HCT116 (cell line): ENCODE results near the gene COX5B. TPM values are rescaled to one million over a fixed set of nuclear protein-coding genes. Genes with fewer than 3 reads are reported as not detected.
"Not testable (repeated sequence)": the region's sequence is repeated elsewhere in the genome, so short reads cannot be mapped to it uniquely, and the experiment has no call there.

ENCODE experiments used
- ATAC-seq: fragments of 200-7000 bp; cut with Tn5 transposase; 2 replicates; pipeline ENCODE4 v1.9.1; 2020; ENCODE audit warnings: mild to moderate bottlenecking, moderate library complexity
- BruUV-seq: library from RNA; stranded (reverse); fragments of 400-500 nt; replicated peaks from 2 replicates; lab custom pipeline; 2021; lab: Mats Ljungman, UMichigan
- CTCF ChIA-PET: fragments of 300-600 bp; sonication (Branson Sonifier 250); formaldehyde crosslinking; loops from one replicate; lab custom pipeline; 2021; ENCODE audit warnings: antibody characterized with exemption; lab: Charles Lee
- POLR2A ChIA-PET: fragments of 300-600, 350-600 bp; sonication (Branson Sonifier 250); formaldehyde crosslinking; loops from one replicate; lab custom pipeline; 2021; ENCODE audit warnings: antibody characterized with exemption; lab: Charles Lee
- RAD21 ChIA-PET, 2 experiments: fragments of 300-600 bp; sonication (Branson Sonifier 250); formaldehyde crosslinking; loops; one replicate each; lab custom pipeline; 2023; ENCODE audit warnings: low total read pairs in 2 of 2; ENCODE audit not compliant: uncharacterized antibody in 2 of 2, unreplicated experiment in 2 of 2, low non-redundant PET in 1 of 2; lab: Charles Lee
- DNase-seq: peaks from one replicate; pipeline ENCODE4 v3.0.0-alpha.2; 2010; ENCODE audit warnings: low read depth, low spot score
- H2AFZ ChIP-seq: fragments of 200-600 bp; shearing (Covaris generic), sonication (generic); 2 replicates; pipeline ENCODE4 v1.6.1; 2017; ENCODE audit warnings: low read depth, mixed run types, mixed read lengths, antibody characterized with exemption, low read length; ENCODE audit not compliant: poor library complexity, severe bottlenecking
- H3K27ac ChIP-seq: 2 replicates; pipeline ENCODE4 v1.5.1; 2012; ENCODE audit warnings: low read depth, low read length
- H3K27me3 ChIP-seq: fragments of 200-600 bp; sonication (generic); 2 replicates; pipeline ENCODE4 v1.6.1; 2016; ENCODE audit warnings: mixed run types, low read length, mixed read lengths; ENCODE audit not compliant: insufficient read depth
- H3K36me3 ChIP-seq, 2 experiments: fragments of 200-500 bp in 1 of 2; fragments of 200-600 bp in 1 of 2; sonication (Bioruptor generic) in 1 of 2; sonication (generic) in 1 of 2; 2 replicates each; pipeline versions ENCODE4 v1.5.1 to v1.6.1; 2014 to 2016; ENCODE audit warnings: low read length in 2 of 2, inconsistent platforms in 1 of 2, mixed read lengths in 1 of 2, mixed run types in 1 of 2; ENCODE audit not compliant: insufficient read depth in 2 of 2, control insufficient read depth in 1 of 2
- H3K4me1 ChIP-seq, 2 experiments: fragments of 200-600 bp in 1 of 2; sonication (generic) in 1 of 2; 2 replicates each; pipeline versions ENCODE4 v1.5.1 to v1.6.1; 2012 to 2017; ENCODE audit warnings: low read length in 2 of 2, inconsistent platforms in 1 of 2, mild to moderate bottlenecking in 1 of 2, mixed read lengths in 1 of 2, mixed run types in 1 of 2, moderate library complexity in 1 of 2; ENCODE audit not compliant: insufficient read depth in 2 of 2, control insufficient read depth in 1 of 2
- H3K4me2 ChIP-seq: fragments of 200-600 bp; sonication (generic); 2 replicates; pipeline ENCODE4 v1.6.1; 2017; ENCODE audit warnings: mixed run types, low read length, mixed read lengths
- H3K4me3 ChIP-seq, 2 experiments: fragments of 200-600 bp in 1 of 2; sonication (generic) in 1 of 2; replicated peaks in 1 of 2; 2 replicates each; pipeline ENCODE4 v1.5.1; 2011 to 2016; ENCODE audit warnings: low read length in 2 of 2, control low read depth in 1 of 2, low read depth in 1 of 2, mild to moderate bottlenecking in 1 of 2, mixed read lengths in 1 of 2, mixed run types in 1 of 2
- H3K79me2 ChIP-seq: fragments of 200-600 bp; sonication (generic); 2 replicates; pipeline ENCODE4 v1.6.1; 2017; ENCODE audit warnings: mild to moderate bottlenecking, mixed run types, low read length, moderate library complexity, mixed read lengths; ENCODE audit not compliant: insufficient read depth
- H3K9ac ChIP-seq: fragments of 200-600 bp; sonication (generic); 2 replicates; pipeline ENCODE4 v1.6.1; 2016; ENCODE audit warnings: low read length, mixed read lengths
- H3K9me2 ChIP-seq: fragments of 200-600 bp; sonication (generic), shearing (Covaris generic); 2 replicates; pipeline ENCODE4 v1.6.1; 2017; ENCODE audit warnings: mixed run types, mild to moderate bottlenecking, moderate library complexity; ENCODE audit not compliant: insufficient read depth
- H3K9me3 ChIP-seq, 2 experiments: fragments of 200-500 bp in 1 of 2; fragments of 200-600 bp in 1 of 2; sonication (Bioruptor generic) in 1 of 2; sonication (generic) in 1 of 2; 2 replicates each; pipeline ENCODE4 v1.6.1; 2014 to 2017; ENCODE audit warnings: low read length in 2 of 2, mixed read lengths in 2 of 2, inconsistent platforms in 1 of 2, low read depth in 1 of 2, mild to moderate bottlenecking in 1 of 2, mixed run types in 1 of 2, moderate library complexity in 1 of 2; ENCODE audit not compliant: control insufficient read depth in 1 of 2, insufficient read depth in 1 of 2
- H4K20me1 ChIP-seq: fragments of 200-600 bp; sonication (generic), shearing (Covaris generic); 2 replicates; pipeline ENCODE4 v1.6.1; 2017; ENCODE audit warnings: mixed run types, mild to moderate bottlenecking, moderate library complexity; ENCODE audit not compliant: insufficient read depth
- CBX3 ChIP-seq: IDR thresholded peaks from 2 replicates; pipeline ENCODE4 v1.6.1; 2012; ENCODE audit warnings: low read depth
- EZH2 ChIP-seq: fragments of 200-600 bp; sonication (generic); IDR thresholded peaks from 2 replicates; pipeline ENCODE4 v1.6.1; 2017; ENCODE audit warnings: antibody characterized with exemption, mixed run types
- EZH2phosphoT487 ChIP-seq: fragments of 200-600 bp; IDR thresholded peaks from 2 replicates; pipeline ENCODE4 v1.6.1; 2018; ENCODE audit warnings: antibody characterized with exemption, borderline replicate concordance
- JUND ChIP-seq: IDR thresholded peaks from 2 replicates; pipeline ENCODE4 v1.6.1; 2012
- POLR2A ChIP-seq: IDR thresholded peaks from 2 replicates; pipeline ENCODE4 v1.7.0; 2011; ENCODE audit warnings: borderline replicate concordance; ENCODE audit not compliant: insufficient read depth, insufficient read length; ENCODE audit errors: extremely low read depth
- POLR2AphosphoS5 ChIP-seq: IDR thresholded peaks from 2 replicates; pipeline ENCODE4 v1.6.1; 2011; ENCODE audit warnings: mild to moderate bottlenecking, low read depth, low read length, moderate library complexity
- SIN3A ChIP-seq: IDR thresholded peaks from 2 replicates; pipeline ENCODE4 v1.6.1; 2012; ENCODE audit warnings: low read depth
- SP1 ChIP-seq: IDR thresholded peaks from 2 replicates; pipeline ENCODE4 v1.6.1; 2012; ENCODE audit warnings: low read depth
- SRF ChIP-seq: IDR thresholded peaks from 2 replicates; pipeline ENCODE4 v1.6.1; 2012; ENCODE audit warnings: low read depth
- TCF7L2 ChIP-seq: IDR thresholded peaks from 2 replicates; pipeline ENCODE4 v1.7.0; 2011; ENCODE audit warnings: borderline replicate concordance, inconsistent platforms; ENCODE audit not compliant: insufficient read depth, insufficient read length; ENCODE audit errors: extremely low read depth
- YY1 ChIP-seq: IDR thresholded peaks from 2 replicates; pipeline ENCODE4 v1.6.1; 2011; ENCODE audit warnings: low read length, low read depth, moderate library complexity, mild to moderate bottlenecking; ENCODE audit not compliant: insufficient replicate concordance; ENCODE audit errors: extremely low read depth
- ZFX ChIP-seq: fragments of 450-650 bp; IDR thresholded peaks from 2 replicates; pipeline ENCODE4 v1.6.1; 2017
- ZNF274 ChIP-seq: fragments of 200-500 bp; sonication (Bioruptor generic); IDR thresholded peaks from 2 replicates; pipeline ENCODE4 v1.6.1; 2014; ENCODE audit warnings: mild to moderate bottlenecking, low read depth, low read length, inconsistent platforms
- intact Hi-C: fragments of 100-400 bp; cut with micrococcal nuclease; formaldehyde crosslinking; loops from 2 replicates; pipeline ENCODE4 v1.10.0; 2022
- total RNA-seq: library from RNA; stranded (reverse); gene quantifications from one replicate; pipeline ENCODE4 v1.2.1, GENCODE V29; 2021; ENCODE audit not compliant: unreplicated experiment
- TF ChIP-seq, protein P1 (sequence below): IDR thresholded peaks from 2 replicates; pipeline ENCODE4 v1.6.1; 2012
- TF ChIP-seq, protein P2 (sequence below): IDR thresholded peaks from 2 replicates; pipeline ENCODE4 v1.6.1; 2012

The COX5B gene
- total RNA-seq, 1 experiment from 2014 or later, result 283 TPM

DNA sequence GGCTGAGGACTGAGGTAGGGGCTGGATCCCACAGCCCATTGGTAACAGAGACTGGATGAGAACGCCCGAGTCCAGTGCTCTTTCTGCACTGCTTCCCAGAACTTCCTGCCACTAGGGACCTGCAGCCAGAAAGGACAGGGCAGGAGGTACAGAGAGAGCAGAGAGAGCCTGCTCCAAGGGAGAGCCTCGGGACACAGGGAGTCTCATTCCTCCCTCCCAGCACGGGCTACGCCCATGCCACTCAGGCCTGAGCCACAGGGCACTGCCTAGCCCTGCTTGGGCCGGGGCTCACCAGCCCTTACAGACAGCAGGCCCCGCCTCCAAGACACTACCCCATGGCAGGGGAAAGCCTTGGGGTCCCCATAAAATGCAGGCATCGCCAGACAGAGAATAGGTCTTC lies 30.1 kb upstream of the COX5B start:
- RAD21 ChIA-PET, DNase-seq, H3K4me1 ChIP-seq, H3K36me3 ChIP-seq, H4K20me1 ChIP-seq, H3K9me3 ChIP-seq, BruUV-seq, H2AFZ ChIP-seq, H3K4me2 ChIP-seq, H3K4me3 ChIP-seq, H3K27ac ChIP-seq, intact Hi-C loops, POLR2A ChIA-PET, H3K9ac ChIP-seq, H3K79me2 ChIP-seq, CTCF ChIA-PET, H3K9me2 ChIP-seq, H3K27me3 ChIP-seq: not testable (repeated sequence)
- ATAC-seq, result 0 out of 2 replicates have a peak, but pooled peaks have one; percentile 29

DNA sequence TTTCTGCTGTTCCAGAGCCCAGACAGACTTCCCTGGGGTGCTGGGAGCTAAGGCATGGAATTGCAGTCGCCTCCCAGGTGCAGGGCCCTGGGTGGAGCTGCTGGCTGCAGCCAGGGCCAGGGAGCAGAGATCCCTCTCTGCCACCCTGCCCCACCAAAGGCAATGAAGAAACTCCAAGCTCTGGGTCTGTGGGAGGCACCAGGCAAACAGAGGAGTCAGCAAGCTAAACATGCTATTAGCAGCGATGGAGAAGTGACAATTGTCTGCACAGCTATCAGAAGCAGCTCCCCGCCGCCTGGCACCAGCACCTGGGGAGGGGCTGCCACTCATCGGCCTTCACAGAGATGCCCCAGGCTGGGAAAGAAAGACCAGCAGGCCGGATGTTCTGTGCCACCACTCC lies 28.0 kb upstream of the COX5B start:
- Histone ChIP-seq H3K36me3 (no peaks in the 10 kb centered on the region), H3K9ac (no peak overlapping the region), H3K4me1 (peaks cover 0 to 4% of the 10 kb centered on the region in 2 experiments; a peak in 1 of 4 replicates), H4K20me1 (no peaks in the 10 kb centered on the region), H3K4me2 (no peak overlapping the region), H2AFZ (no peak overlapping the region), H3K27ac (no peak overlapping the region), H3K9me3 (no peaks in the 10 kb centered on the region), H3K79me2 (no peaks in the 10 kb centered on the region), H3K9me2 (no peaks in the 10 kb centered on the region), H3K27me3 (no peaks in the 10 kb centered on the region), H3K4me3 (no peak overlapping the region)
- intact Hi-C loops, result no loop called here
- no TSS peak for BruUV-seq
- TF ChIP-seq EZH2phosphoT487 (no peak), POLR2AphosphoS5 (no peak), EZH2 (no peak), ZNF274 (no peak), CBX3 (no peak), TCF7L2 (no peak), SP1 (no peak), SIN3A (no peak), ZFX (no peak), SRF (no peak), POLR2A (no peak), YY1 (no peak), JUND (no peak)
- TF ChIP-seq, protein P1, sequence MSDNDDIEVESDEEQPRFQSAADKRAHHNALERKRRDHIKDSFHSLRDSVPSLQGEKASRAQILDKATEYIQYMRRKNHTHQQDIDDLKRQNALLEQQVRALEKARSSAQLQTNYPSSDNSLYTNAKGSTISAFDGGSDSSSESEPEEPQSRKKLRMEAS, result no peak
- TF ChIP-seq, protein P2, sequence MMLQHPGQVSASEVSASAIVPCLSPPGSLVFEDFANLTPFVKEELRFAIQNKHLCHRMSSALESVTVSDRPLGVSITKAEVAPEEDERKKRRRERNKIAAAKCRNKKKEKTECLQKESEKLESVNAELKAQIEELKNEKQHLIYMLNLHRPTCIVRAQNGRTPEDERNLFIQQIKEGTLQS, result no peak
- no peak for ATAC-seq
- DNase-seq, result no peak
- CTCF ChIA-PET, result no interaction called here
- POLR2A ChIA-PET, result no interaction called here
- RAD21 ChIA-PET, result no interaction called here

DNA sequence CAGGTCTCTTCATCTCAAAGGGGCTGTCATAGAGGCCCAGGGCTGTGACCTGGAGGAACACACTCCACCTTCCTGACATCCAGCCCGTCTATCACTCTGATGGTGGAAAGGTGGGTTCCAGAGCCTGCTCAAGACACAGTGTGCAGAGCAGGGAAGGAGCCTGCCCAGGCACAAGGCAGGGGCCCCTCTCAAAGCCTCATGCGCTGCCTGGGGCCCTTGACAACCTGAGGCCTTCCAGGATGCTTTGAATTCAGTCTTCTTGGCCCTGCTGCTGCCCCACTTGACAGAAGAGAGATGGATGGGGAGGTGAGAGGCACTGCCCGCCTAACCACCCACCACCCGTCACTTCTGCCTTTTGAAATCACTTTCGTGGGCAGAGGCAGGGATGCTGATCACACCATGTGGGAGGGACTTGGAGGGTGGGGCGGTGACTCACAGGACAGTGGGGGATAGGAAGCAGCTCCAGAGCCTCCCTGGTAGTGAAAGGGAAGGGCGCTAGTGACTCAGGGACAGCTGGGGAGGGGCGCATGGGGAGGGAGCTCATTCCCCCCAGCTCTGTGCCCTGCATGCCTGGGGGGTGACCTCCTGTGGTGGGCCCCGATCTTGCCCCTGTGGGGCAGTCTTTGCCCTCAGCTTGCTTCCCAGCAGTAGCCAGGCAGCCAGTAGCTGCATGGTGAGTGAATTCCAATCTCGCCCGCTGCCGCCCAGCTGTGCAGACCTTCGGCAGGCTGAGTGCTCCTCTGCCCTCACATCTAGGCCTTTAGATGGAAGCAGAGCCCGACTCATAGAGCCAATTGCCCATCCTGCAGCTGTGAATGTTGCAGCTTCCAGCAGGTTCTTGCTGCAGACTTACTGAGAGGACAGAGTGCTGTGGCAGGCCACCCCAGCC lies 26.7 kb upstream of the COX5B start:
- H3K9ac ChIP-seq, intact Hi-C loops, H3K36me3 ChIP-seq, H3K4me1 ChIP-seq, H4K20me1 ChIP-seq, H2AFZ ChIP-seq, H3K27ac ChIP-seq, H3K4me3 ChIP-seq, H3K79me2 ChIP-seq, RAD21 ChIA-PET, H3K9me3 ChIP-seq, H3K9me2 ChIP-seq, CTCF ChIA-PET, POLR2A ChIA-PET, BruUV-seq, DNase-seq, H3K27me3 ChIP-seq: not testable (repeated sequence)
- peak overlapping the region; percentile 17; the same call in 1 of the 2 replicates for H3K4me2 ChIP-seq
- ATAC-seq, result peak; percentile 93
